RWPE2 (cell line): ENCODE results near the gene APOB.

Source experiments
- ATAC-seq: fragments of 200-7000 bp; cut with Tn5 transposase; 3 replicates; pipeline ENCODE4 v1.9.1; 2021; ENCODE audit warnings: low read depth
- DNase-seq: peaks from one replicate; pipeline ENCODE4 v3.0.0-alpha.2; 2020; ENCODE audit warnings: low spot score
- H3K27ac ChIP-seq: fragments of 450-650 bp; 2 replicates; pipeline ENCODE4 v1.5.1; 2017; ENCODE audit warnings: mild to moderate bottlenecking; ENCODE audit not compliant: poor library complexity, severe bottlenecking
- H3K27me3 ChIP-seq: fragments of 250-450 bp; sonication (Bioruptor Pico); 2 replicates; pipeline ENCODE4 v1.5.1; 2021; ENCODE audit warnings: mild to moderate bottlenecking, moderate library complexity; ENCODE audit not compliant: insufficient read depth, poor library complexity, severe bottlenecking
- H3K36me3 ChIP-seq: fragments of 250-450 bp; sonication (Bioruptor Pico); 2 replicates; pipeline ENCODE4 v1.5.1; 2020; ENCODE audit warnings: low read depth, mild to moderate bottlenecking, moderate library complexity
- H3K4me1 ChIP-seq: fragments of 250-450 bp; sonication (Bioruptor Pico); 2 replicates; pipeline ENCODE4 v1.5.1; 2021; ENCODE audit warnings: mild to moderate bottlenecking, moderate library complexity; ENCODE audit not compliant: insufficient read depth, poor library complexity, severe bottlenecking
- H3K4me3 ChIP-seq: fragments of 250-450 bp; sonication (Bioruptor Pico); 2 replicates; pipeline ENCODE4 v1.5.1; 2021; ENCODE audit warnings: mild to moderate bottlenecking, moderate library complexity; ENCODE audit not compliant: severe bottlenecking
- H3K9me3 ChIP-seq: fragments of 250-450 bp; sonication (Bioruptor Pico); 2 replicates; pipeline ENCODE4 v1.5.1; 2021; ENCODE audit warnings: mild to moderate bottlenecking, moderate library complexity; ENCODE audit not compliant: severe bottlenecking
- CTCF ChIP-seq: fragments of 450-650 bp; IDR thresholded peaks from one replicate; pipeline ENCODE4 v1.5.1; 2017; ENCODE audit warnings: mild to moderate bottlenecking, moderate library complexity; ENCODE audit not compliant: poor library complexity, severe bottlenecking

Gene APOB

GRCh38 chr2:21035974-21036707 is 7.7 kb downstream of the APOB start:
- Histone ChIP-seq H3K36me3 (no peaks in the 10 kb centered on the region), H3K4me1 (no peaks in the 10 kb centered on the region), H3K27ac (no peak overlapping the region), H3K4me3 (no peak overlapping the region), H3K27me3 (no peaks in the 10 kb centered on the region), H3K9me3 (no peaks in the 10 kb centered on the region)
- ATAC-seq (no peak), DNase-seq (no peak)
- TF ChIP-seq CTCF, result no peak

- Histone ChIP-seq H3K4me3 (no peak overlapping the region), H3K36me3 (no peaks in the 10 kb centered on the region), H3K27me3 (no peaks in the 10 kb centered on the region), H3K9me3 (no peaks in the 10 kb centered on the region), H3K27ac (no peak overlapping the region), H3K4me1 (no peaks in the 10 kb centered on the region)
- ATAC-seq, result no peak
- TF ChIP-seq CTCF, result no peak
- no peak for DNase-seq
These were observed 8.4 kb downstream of the APOB start for GRCh38 chr2:21035282-21035973.

GRCh38 chr2:21034972-21035279 is 8.9 kb downstream of the APOB start:
- H3K27me3 ChIP-seq, result no peaks in the 10 kb centered on the region
- no peak overlapping the region for H3K4me3 ChIP-seq
- no peaks in the 10 kb centered on the region for H3K36me3 ChIP-seq
- H3K27ac ChIP-seq, result no peak overlapping the region
- no peak for ATAC-seq
- H3K4me1 ChIP-seq, result no peaks in the 10 kb centered on the region
- TF ChIP-seq CTCF, result no peak
- DNase-seq, result no peak
- H3K9me3 ChIP-seq, result no peaks in the 10 kb centered on the region

GRCh38 chr2:21034156-21034971 is 9.5 kb downstream of the APOB start:
- Histone ChIP-seq H3K9me3 (no peaks in the 10 kb centered on the region), H3K4me3 (no peak overlapping the region), H3K27me3 (no peaks in the 10 kb centered on the region), H3K36me3 (no peaks in the 10 kb centered on the region), H3K27ac (no peak overlapping the region), H3K4me1 (no peaks in the 10 kb centered on the region)
- TF ChIP-seq CTCF, result no peak
- no peak for ATAC-seq
- DNase-seq, result no peak
